K562 (cell line): Measurements from ENCODE around the gene ASB10. TPM values are rescaled to one million over a fixed set of nuclear protein-coding genes. Genes with fewer than 3 reads are reported as not detected.
A peak's percentile ranks its signal among the peaks of the same experiment; 100 is the strongest.

ENCODE experiments used
- CBFA2T3 ChIP-seq: fragments of 450-650 bp; IDR thresholded peaks from 2 replicates; pipeline ENCODE4 v1.6.1; 2017
- CEBPB ChIP-seq: fragments of 450-650 bp; IDR thresholded peaks from 2 replicates; pipeline ENCODE4 v1.6.1; 2016; ENCODE audit warnings: missing genetic modification characterization, missing compliant biosample characterization
- CHD2 ChIP-seq: IDR thresholded peaks from 2 replicates; pipeline ENCODE4 v1.6.1; 2011; ENCODE audit warnings: low read depth, low read length
- CTBP1 ChIP-seq: fragments of 450-650 bp; IDR thresholded peaks from 2 replicates; pipeline ENCODE4 v1.6.1; 2016; ENCODE audit warnings: borderline replicate concordance
- FOXM1 ChIP-seq, 2 experiments: fragments of 450-650 bp in 1 of 2; sonication (generic) in 1 of 2; formaldehyde crosslinking in 1 of 2; IDR thresholded peaks; 2 replicates each; pipeline versions ENCODE4 v1.6.1 to v1.9.0; 2017 to 2022; ENCODE audit warnings: low read depth in 2 of 2, mild to moderate bottlenecking in 2 of 2, missing genetic modification reagents in 1 of 2, moderate library complexity in 1 of 2
- KDM1A ChIP-seq, 2 experiments: fragments of 450-650 bp; IDR thresholded peaks; 2 replicates each; pipeline ENCODE4 v1.6.1; 2016; ENCODE audit warnings: mild to moderate bottlenecking in 2 of 2
- MAFG ChIP-seq: fragments of 450-650 bp; conservative IDR thresholded peaks from 2 replicates; pipeline ENCODE4 v1.6.1; 2016; ENCODE audit warnings: missing genetic modification characterization, missing compliant biosample characterization
- MCM5 ChIP-seq: fragments of 450-650 bp; IDR thresholded peaks from 2 replicates; pipeline ENCODE4 v1.6.1; 2016; ENCODE audit warnings: low read depth
- MTA2 ChIP-seq: fragments of 450-650 bp; IDR thresholded peaks from 2 replicates; pipeline ENCODE4 v1.6.1; 2016; ENCODE audit warnings: low read depth
- NELFE ChIP-seq: IDR thresholded peaks from 2 replicates; pipeline ENCODE4 v1.6.1; 2011; ENCODE audit warnings: mild to moderate bottlenecking; ENCODE audit not compliant: insufficient read depth, insufficient read length
- PML ChIP-seq: IDR thresholded peaks from 2 replicates; pipeline ENCODE4 v1.6.1; 2012; ENCODE audit warnings: low read length, inconsistent platforms
- RNF2 ChIP-seq: sonication (generic); IDR thresholded peaks from 2 replicates; pipeline ENCODE4 v1.6.1; 2016
- TAL1 ChIP-seq: fragments of 450-650 bp; IDR thresholded peaks from 2 replicates; pipeline ENCODE4 v1.6.1; 2016; ENCODE audit warnings: mild to moderate bottlenecking
- THRAP3 ChIP-seq: fragments of 450-650 bp; IDR thresholded peaks from 2 replicates; pipeline ENCODE4 v1.6.1; 2016; ENCODE audit warnings: mild to moderate bottlenecking, inconsistent platforms, borderline replicate concordance
- XRCC4 ChIP-seq: IDR thresholded peaks from one replicate; pipeline ENCODE4 v1.6.1; 2011; ENCODE audit not compliant: insufficient read depth, insufficient read length; ENCODE audit errors: extremely low read depth
- ZFP1 ChIP-seq: fragments of 450-650 bp; formaldehyde crosslinking; IDR thresholded peaks from 2 replicates; pipeline ENCODE4 v1.4.0; 2020; ENCODE audit warnings: mild to moderate bottlenecking, mixed read lengths
- ZNF311 ChIP-seq: fragments of 250-450 bp; sonication (Bioruptor Pico); IDR thresholded peaks from 2 replicates; pipeline ENCODE4 v1.4.0; 2020; ENCODE audit warnings: mild to moderate bottlenecking, moderate library complexity
- ZNF449 ChIP-seq: fragments of 250-450 bp; sonication (Bioruptor Pico); IDR thresholded peaks from 2 replicates; pipeline ENCODE4 v1.8.0; 2022; ENCODE audit warnings: moderate library complexity, mild to moderate bottlenecking, inconsistent platforms
- ZNF589 ChIP-seq: fragments of 200-800 bp; sonication (Bioruptor generic); IDR thresholded peaks from 2 replicates; pipeline ENCODE4 v1.6.1; 2016; ENCODE audit warnings: low read depth, missing genetic modification characterization, missing compliant biosample characterization
- polyA plus RNA-seq, 8 experiments: library from polyadenylated mRNA; depleted of rRNA in 4 of 8; stranded (reverse) in 5 of 8; unstranded in 3 of 8; fragments of >200 nt; fragmentation: Nextera tagmentation in 2 of 8; fragmentation: Illumina TruSeq in 1 of 8; extraction: Ambion mirVana in 2 of 8; extraction: Trizol in 1 of 8; gene quantifications; 2 replicates each; pipeline versions ENCODE4 v1.2.1 to v1.2.3, GENCODE V29; 2011 to 2014; ENCODE audit warnings: inconsistent platforms in 1 of 8, missing spikeins in 1 of 8
- total RNA-seq, 7 experiments: library from RNA; depleted of rRNA in 6 of 7; stranded (reverse); fragments of >200 nt in 6 of 7; fragmentation: Illumina TruSeq in 2 of 7; extraction: Trizol in 2 of 7; gene quantifications; 2 replicates each; pipeline versions ENCODE4 v1.2.1 to v1.2.3, GENCODE V29; 2011 to 2021; ENCODE audit warnings: low replicate concordance in 1 of 7
- TF ChIP-seq, protein P1 (sequence below): fragments of 450-650 bp; IDR thresholded peaks from 2 replicates; pipeline ENCODE4 v1.6.1; 2018; ENCODE audit not compliant: partially characterized antibody
- TF ChIP-seq, protein P2 (sequence below): fragments of 250-450 bp; sonication (Bioruptor Pico); IDR thresholded peaks from 2 replicates; pipeline ENCODE4 v1.5.0; 2021; ENCODE audit warnings: mild to moderate bottlenecking, moderate library complexity
- TF ChIP-seq, protein P3 (sequence below): fragments of 450-650 bp; IDR thresholded peaks from 2 replicates; pipeline ENCODE4 v1.6.1; 2016; ENCODE audit warnings: missing biosample characterization, missing genetic modification characterization

Gene ASB10
- total and polyA plus RNA-seq, 9 of the 15 experiments (the other 6 are each of a cell fraction or from before 2014, with no cell fraction given): not detected

DNA sequence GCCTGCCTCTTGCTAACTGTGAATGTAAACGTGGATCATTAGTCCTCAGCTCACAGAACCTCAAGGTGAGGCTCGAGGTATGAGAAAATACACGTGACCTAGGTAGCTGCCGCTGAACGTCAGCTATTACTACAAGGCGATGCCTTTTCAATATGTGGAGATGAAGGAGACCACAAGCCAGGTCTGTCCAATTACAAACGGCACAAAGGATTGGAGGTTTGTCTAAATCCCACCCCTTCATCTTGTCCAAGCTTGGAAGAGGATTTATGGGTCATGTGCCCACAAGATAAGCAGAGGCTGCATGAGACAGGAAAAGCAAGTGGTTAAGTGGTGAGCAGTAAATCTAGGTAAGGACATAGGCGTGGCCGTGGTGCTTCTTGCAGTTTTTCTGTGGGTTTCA is 19.9 kb upstream of the ASB10 start (continued):
- TF ChIP-seq, protein P1, sequence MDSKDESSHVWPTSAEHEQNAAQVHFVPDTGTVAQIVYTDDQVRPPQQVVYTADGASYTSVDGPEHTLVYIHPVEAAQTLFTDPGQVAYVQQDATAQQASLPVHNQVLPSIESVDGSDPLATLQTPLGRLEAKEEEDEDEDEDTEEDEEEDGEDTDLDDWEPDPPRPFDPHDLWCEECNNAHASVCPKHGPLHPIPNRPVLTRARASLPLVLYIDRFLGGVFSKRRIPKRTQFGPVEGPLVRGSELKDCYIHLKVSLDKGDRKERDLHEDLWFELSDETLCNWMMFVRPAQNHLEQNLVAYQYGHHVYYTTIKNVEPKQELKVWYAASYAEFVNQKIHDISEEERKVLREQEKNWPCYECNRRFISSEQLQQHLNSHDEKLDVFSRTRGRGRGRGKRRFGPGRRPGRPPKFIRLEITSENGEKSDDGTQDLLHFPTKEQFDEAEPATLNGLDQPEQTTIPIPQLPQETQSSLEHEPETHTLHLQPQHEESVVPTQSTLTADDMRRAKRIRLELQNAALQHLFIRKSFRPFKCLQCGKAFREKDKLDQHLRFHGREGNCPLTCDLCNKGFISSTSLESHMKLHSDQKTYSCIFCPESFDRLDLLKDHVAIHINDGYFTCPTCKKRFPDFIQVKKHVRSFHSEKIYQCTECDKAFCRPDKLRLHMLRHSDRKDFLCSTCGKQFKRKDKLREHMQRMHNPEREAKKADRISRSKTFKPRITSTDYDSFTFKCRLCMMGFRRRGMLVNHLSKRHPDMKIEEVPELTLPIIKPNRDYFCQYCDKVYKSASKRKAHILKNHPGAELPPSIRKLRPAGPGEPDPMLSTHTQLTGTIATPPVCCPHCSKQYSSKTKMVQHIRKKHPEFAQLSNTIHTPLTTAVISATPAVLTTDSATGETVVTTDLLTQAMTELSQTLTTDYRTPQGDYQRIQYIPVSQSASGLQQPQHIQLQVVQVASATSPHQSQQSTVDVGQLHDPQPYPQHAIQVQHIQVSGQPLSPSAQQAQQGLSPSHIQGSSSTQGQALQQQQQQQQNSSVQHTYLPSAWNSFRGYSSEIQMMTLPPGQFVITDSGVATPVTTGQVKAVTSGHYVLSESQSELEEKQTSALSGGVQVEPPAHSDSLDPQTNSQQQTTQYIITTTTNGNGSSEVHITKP: peak; percentile 60
- no peak for TF ChIP-seq ZNF449 (CRISPR knock-in tag)
- TF ChIP-seq, protein P2, sequence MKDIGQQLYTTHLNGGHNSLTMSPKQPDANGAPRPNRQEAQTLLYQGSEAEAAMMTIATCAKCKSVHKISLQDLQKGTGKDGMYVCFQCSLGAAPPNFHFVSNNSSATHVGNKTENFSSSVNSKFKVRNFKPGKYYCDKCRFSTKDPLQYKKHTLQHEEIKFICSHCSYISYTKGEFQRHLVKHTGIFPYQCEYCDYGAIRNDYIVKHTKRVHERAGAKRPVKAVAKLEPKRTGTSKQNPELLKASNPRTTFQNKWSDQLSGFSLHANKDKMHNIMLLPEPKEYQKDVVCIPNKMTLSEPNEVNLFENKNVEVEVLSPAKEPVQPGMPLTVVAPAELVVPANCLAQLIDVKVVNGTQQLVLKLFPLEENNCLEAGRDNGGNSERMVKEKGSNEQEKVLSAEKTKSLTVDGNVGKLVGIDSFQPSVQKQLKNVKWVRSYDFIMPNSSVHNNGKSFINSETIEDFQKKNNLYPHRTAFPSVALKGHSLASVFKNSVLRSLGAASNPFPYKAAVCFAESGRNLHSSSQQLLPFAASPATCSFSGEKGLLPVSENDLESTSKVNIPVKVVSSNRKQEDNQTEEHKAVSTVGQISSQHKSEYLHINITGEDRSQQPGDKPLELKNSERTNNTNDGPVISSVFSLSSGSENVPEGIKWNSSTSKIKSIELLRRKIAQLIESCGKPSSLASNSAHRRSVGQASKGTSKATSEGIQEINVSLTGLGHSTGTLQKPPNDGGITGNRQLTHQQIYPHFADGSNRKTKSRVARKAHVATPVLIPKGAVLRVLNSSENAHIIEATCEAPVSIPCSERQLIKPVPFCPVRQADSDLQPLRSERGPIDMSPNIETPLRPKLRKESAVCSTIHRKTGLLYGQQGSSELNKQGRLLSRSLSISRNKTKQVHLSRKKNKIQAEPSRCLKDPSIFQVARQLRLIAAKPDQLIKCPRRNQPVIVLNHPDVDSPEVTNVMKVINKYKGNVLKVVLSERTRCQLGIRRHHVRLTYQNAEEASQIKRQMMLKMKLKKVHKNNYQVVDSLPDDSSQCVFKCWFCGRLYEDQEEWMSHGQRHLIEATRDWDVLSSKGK (CRISPR knock-in tag): no peak
- peak; percentile 62 for TF ChIP-seq MTA2
- TF ChIP-seq CHD2: no peak
- TF ChIP-seq RNF2: peak; percentile 88
- no peak for TF ChIP-seq ZNF311
- TF ChIP-seq XRCC4: no peak
- no peak for TF ChIP-seq ZFP1
- TF ChIP-seq CBFA2T3: peak; percentile 88
- peak; percentile 97 for TF ChIP-seq KDM1A (IDR thresholded peaks at IDR 0.05)
- TF ChIP-seq FOXM1 (IDR thresholded peaks at IDR 0.05; ENCODE audit: low read depth): peak; percentile 32; the same call in 1 of the 2 replicates
- TF ChIP-seq FOXM1 (CRISPR knock-in tag; IDR thresholded peaks at IDR 0.05; ENCODE audit: low read depth): no peak
- no peak for TF ChIP-seq THRAP3
- TF ChIP-seq CTBP1: peak; percentile 91
- TF ChIP-seq PML: peak; percentile 84
- no peak for TF ChIP-seq MCM5
- TF ChIP-seq ZNF589 (CRISPR knock-in tag): no peak
- TF ChIP-seq MAFG (tag): 0 out of 2 replicates have a peak, but pooled peaks have one; percentile 35
- no peak for TF ChIP-seq CEBPB (tag)
- TF ChIP-seq, protein P3, sequence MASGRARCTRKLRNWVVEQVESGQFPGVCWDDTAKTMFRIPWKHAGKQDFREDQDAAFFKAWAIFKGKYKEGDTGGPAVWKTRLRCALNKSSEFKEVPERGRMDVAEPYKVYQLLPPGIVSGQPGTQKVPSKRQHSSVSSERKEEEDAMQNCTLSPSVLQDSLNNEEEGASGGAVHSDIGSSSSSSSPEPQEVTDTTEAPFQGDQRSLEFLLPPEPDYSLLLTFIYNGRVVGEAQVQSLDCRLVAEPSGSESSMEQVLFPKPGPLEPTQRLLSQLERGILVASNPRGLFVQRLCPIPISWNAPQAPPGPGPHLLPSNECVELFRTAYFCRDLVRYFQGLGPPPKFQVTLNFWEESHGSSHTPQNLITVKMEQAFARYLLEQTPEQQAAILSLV (tag): no peak
- peak; percentile 69 for TF ChIP-seq TAL1
- no peak for TF ChIP-seq NELFE
